Measurements from ENCODE around the gene VWA3B. TPM values are rescaled to one million over a fixed set of nuclear protein-coding genes. Genes with fewer than 3 reads are reported as not detected.
A peak's percentile ranks its signal among the peaks of the same experiment; 100 is the strongest.

Gene VWA3B
- total RNA-seq, 1 experiment from 2014 or later = not detected

GRCh38 chr2:98278074-98278473, 191.1 kb downstream of the VWA3B start:
- no peak for DNase-seq
- H3K9me3 Mint-ChIP-seq (ENCODE audit: low read depth, unreplicated experiment) = no peaks in the 10 kb centered on the region
- peaks cover 61% of the 10 kb centered on the region for H3K27me3 Mint-ChIP-seq (ENCODE audit: unreplicated experiment)
- no peak overlapping the region for H3K27ac Mint-ChIP-seq (ENCODE audit: unreplicated experiment)
- no peak overlapping the region for H3K4me3 Mint-ChIP-seq (ENCODE audit: low read depth, unreplicated experiment)
- intact Hi-C loops (cut with micrococcal nuclease; ENCODE audit: unreplicated experiment) = no loop called here
- no peak for TF ChIP-seq CTCF (IDR thresholded peaks at IDR 0.05; ENCODE audit: unreplicated experiment)
- no TSS peak for BruUV-seq (replicated peaks)
- peaks cover 18% of the 10 kb centered on the region for H3K4me1 Mint-ChIP-seq (ENCODE audit: low read depth, unreplicated experiment)
- H3K36me3 Mint-ChIP-seq (ENCODE audit: insufficient read depth, unreplicated experiment) = no peaks in the 10 kb centered on the region
- CTCF ChIA-PET = no interaction called here

GRCh38 chr2:98280376-98281102, 193.6 kb downstream of the VWA3B start:
- intact Hi-C loops (cut with micrococcal nuclease; ENCODE audit: unreplicated experiment) = loop anchor here (10.0 kb wide), 1 partner anchor 104 kb away; no protein-coding TSS in a partner anchor
- Mint-ChIP-seq H3K9me3 (ENCODE audit: low read depth, unreplicated experiment) (no peaks in the 10 kb centered on the region), H3K36me3 (ENCODE audit: insufficient read depth, unreplicated experiment) (no peaks in the 10 kb centered on the region), H3K27ac (ENCODE audit: unreplicated experiment) (no peak overlapping the region), H3K27me3 (ENCODE audit: unreplicated experiment) (peaks cover 40% of the 10 kb centered on the region), H3K4me1 (ENCODE audit: low read depth, unreplicated experiment) (peaks cover 18% of the 10 kb centered on the region), H3K4me3 (ENCODE audit: low read depth, unreplicated experiment) (peak overlapping the region; percentile 22)
- CTCF ChIA-PET = interaction anchor here (1.2 kb wide), 1 partner anchor 11 kb away, joined by 3 read pairs; no protein-coding TSS in a partner anchor
- no TSS peak for BruUV-seq (replicated peaks)
- peak; percentile 39 for DNase-seq
- TF ChIP-seq CTCF (IDR thresholded peaks at IDR 0.05; ENCODE audit: unreplicated experiment) = no peak

GRCh38 chr2:98281607-98282006, 194.6 kb downstream of the VWA3B start:
- no peak overlapping the region for H3K27ac Mint-ChIP-seq (ENCODE audit: unreplicated experiment)

GRCh38 chr2:98282109-98282508, 195.1 kb downstream of the VWA3B start:
- no TSS peak for BruUV-seq (replicated peaks)
- Mint-ChIP-seq H3K27ac (ENCODE audit: unreplicated experiment) (no peak overlapping the region), H3K4me3 (ENCODE audit: low read depth, unreplicated experiment) (no peak overlapping the region), H3K4me1 (ENCODE audit: low read depth, unreplicated experiment) (peaks cover 18% of the 10 kb centered on the region), H3K27me3 (ENCODE audit: unreplicated experiment) (peaks cover 42% of the 10 kb centered on the region), H3K9me3 (ENCODE audit: low read depth, unreplicated experiment) (no peaks in the 10 kb centered on the region), H3K36me3 (ENCODE audit: insufficient read depth, unreplicated experiment) (no peaks in the 10 kb centered on the region)
- TF ChIP-seq CTCF (IDR thresholded peaks at IDR 0.05; ENCODE audit: unreplicated experiment) = no peak
- CTCF ChIA-PET = no interaction called here
- no peak for DNase-seq
- intact Hi-C loops (cut with micrococcal nuclease; ENCODE audit: unreplicated experiment) = loop anchor here (10.0 kb wide), 1 partner anchor 103 kb away; no protein-coding TSS in a partner anchor

More at GRCh38 chr2:98281607-98282006, 194.6 kb downstream of the VWA3B start:
- TF ChIP-seq CTCF (IDR thresholded peaks at IDR 0.05; ENCODE audit: unreplicated experiment) = no peak
- no peak overlapping the region for H3K4me3 Mint-ChIP-seq (ENCODE audit: low read depth, unreplicated experiment)
- CTCF ChIA-PET = no interaction called here
- no peak for DNase-seq
- peaks cover 18% of the 10 kb centered on the region for H3K4me1 Mint-ChIP-seq (ENCODE audit: low read depth, unreplicated experiment)
- intact Hi-C loops (cut with micrococcal nuclease; ENCODE audit: unreplicated experiment) = loop anchor here (10.0 kb wide), 1 partner anchor 103 kb away; no protein-coding TSS in a partner anchor
- H3K36me3 Mint-ChIP-seq (ENCODE audit: insufficient read depth, unreplicated experiment) = no peaks in the 10 kb centered on the region
- H3K27me3 Mint-ChIP-seq (ENCODE audit: unreplicated experiment) = peaks cover 40% of the 10 kb centered on the region
- H3K9me3 Mint-ChIP-seq (ENCODE audit: low read depth, unreplicated experiment) = no peaks in the 10 kb centered on the region
- BruUV-seq (replicated peaks) = no TSS peak
